Cerebellar nuclear complex (tissue), 1 donor: ENCODE data around the gene ZC3H14.

Experiments used
- DNase-seq, 2 experiments: peaks; one replicate each; lab custom pipeline; 2025; lab: John Stamatoyannopoulos, UW

ZC3H14 gene

GRCh38 chr14:88552876-88553275, 10.0 kb upstream of the ZC3H14 start:
- no peak for DNase-seq

GRCh38 chr14:88553886-88554456, 8.9 kb upstream of the ZC3H14 start:
- DNase-seq = no peak

GRCh38 chr14:88554457-88555286, 8.2 kb upstream of the ZC3H14 start, which contains the start of gene PTPN21:
TSS of gene PTPN21 (minus strand) at chr14:88555007. CDS start at chr14:88550417, 4,590 bp downstream.
- DNase-seq = no peak

GRCh38 chr14:88556581-88556980, 6.3 kb upstream of the ZC3H14 start:
- no peak for DNase-seq

- no peak for DNase-seq
Measured at GRCh38 chr14:88559852-88560251, 3.0 kb upstream of the ZC3H14 start.

- DNase-seq = no peak
Measured at GRCh38 chr14:88562532-88562830, 356 bp upstream of the ZC3H14 start.

GRCh38 chr14:88563845-88564244, 1.0 kb downstream of the ZC3H14 start:
- no peak for DNase-seq

GRCh38 chr14:88565427-88565826, 2.6 kb downstream of the ZC3H14 start:
- no peak for DNase-seq

- DNase-seq = no peak
Measured at GRCh38 chr14:88568196-88568595, 5.4 kb downstream of the ZC3H14 start.

GRCh38 chr14:88572117-88572516, 9.3 kb downstream of the ZC3H14 start:
- no peak for DNase-seq

GRCh38 chr14:88576222-88576621, 13.4 kb downstream of the ZC3H14 start:
- no peak for DNase-seq

GRCh38 chr14:88584451-88584850, 21.6 kb downstream of the ZC3H14 start:
- DNase-seq = no peak

GRCh38 chr14:88588081-88588480, 25.2 kb downstream of the ZC3H14 start:
- no peak for DNase-seq

- no peak for DNase-seq
Measured at GRCh38 chr14:88590173-88590572, 27.3 kb downstream of the ZC3H14 start.

- no peak for DNase-seq
Measured at GRCh38 chr14:88592031-88592430, 29.2 kb downstream of the ZC3H14 start.

- no peak for DNase-seq
Measured at GRCh38 chr14:88597038-88597437, 34.2 kb downstream of the ZC3H14 start.

- DNase-seq = no peak
Measured at GRCh38 chr14:88597601-88598000, 34.8 kb downstream of the ZC3H14 start.

GRCh38 chr14:88598097-88598675, 35.3 kb downstream of the ZC3H14 start:
- DNase-seq = no peak

GRCh38 chr14:88599326-88599725, 36.5 kb downstream of the ZC3H14 start:
- DNase-seq = no peak

- no peak for DNase-seq
Measured at GRCh38 chr14:88599761-88600439, 37.1 kb downstream of the ZC3H14 start.

- no peak for DNase-seq
Measured at GRCh38 chr14:88604212-88604611, 41.4 kb downstream of the ZC3H14 start.

- DNase-seq = no peak
Measured at GRCh38 chr14:88605594-88605993, 42.8 kb downstream of the ZC3H14 start.

GRCh38 chr14:88607829-88608228, 45.0 kb downstream of the ZC3H14 start:
- no peak for DNase-seq
